SU-DHL-6 (cell line): ENCODE results near the gene SLC16A12.

ENCODE experiments used
- H2AFZ ChIP-seq: fragments of 200-600 bp; sonication (generic); 2 replicates; pipeline ENCODE4 v1.6.1; 2014; ENCODE audit warnings: low read depth, mild to moderate bottlenecking, moderate library complexity, mixed read lengths, antibody characterized with exemption, low read length; ENCODE audit not compliant: severe bottlenecking
- H3F3A ChIP-seq: fragments of 200-600 bp; shearing (Covaris generic); 2 replicates; pipeline ENCODE4 v1.6.0; 2016; ENCODE audit warnings: antibody characterized with exemption, mild to moderate bottlenecking; ENCODE audit not compliant: insufficient read depth
- H3K27ac ChIP-seq: fragments of 200-600 bp; sonication (generic); 2 replicates; pipeline ENCODE4 v1.5.1; 2016; ENCODE audit warnings: low read depth, mild to moderate bottlenecking, low read length, moderate library complexity, mixed read lengths
- H3K27me3 ChIP-seq: fragments of 200-600 bp; sonication (generic), shearing (Covaris generic); 2 replicates; pipeline ENCODE4 v1.6.0; 2014; ENCODE audit warnings: mild to moderate bottlenecking, low read length
- H3K36me3 ChIP-seq: fragments of 200-600 bp; sonication (generic); 2 replicates; pipeline ENCODE4 v1.6.1; 2014; ENCODE audit warnings: mild to moderate bottlenecking, low read length, mixed read lengths
- H3K4me2 ChIP-seq: fragments of 300-600, 200-600 bp; shearing (Covaris generic), sonication (generic); 2 replicates; pipeline ENCODE4 v1.6.0; 2014; ENCODE audit warnings: low read length, low read depth, mild to moderate bottlenecking; ENCODE audit not compliant: poor library complexity, severe bottlenecking
- H3K4me3 ChIP-seq: fragments of 200-600 bp; sonication (generic); 2 replicates; pipeline ENCODE4 v1.5.1; 2014; ENCODE audit warnings: antibody characterized with exemption, low read length, mild to moderate bottlenecking, mixed read lengths; ENCODE audit not compliant: insufficient read depth, poor library complexity, severe bottlenecking
- H3K79me2 ChIP-seq: fragments of 200-600 bp; sonication (generic); 2 replicates; pipeline ENCODE4 v1.6.1; 2014; ENCODE audit warnings: mild to moderate bottlenecking, low read length, moderate library complexity; ENCODE audit not compliant: insufficient read depth
- H3K9ac ChIP-seq: fragments of 200-600 bp; sonication (generic); 2 replicates; pipeline ENCODE4 v1.7.0; 2014; ENCODE audit warnings: mild to moderate bottlenecking, low read length
- H3K9me2 ChIP-seq: fragments of 200-600 bp; sonication (generic); replicated peaks from 2 replicates; pipeline ENCODE4 v1.6.1; 2014; ENCODE audit warnings: low read length; ENCODE audit not compliant: insufficient read depth
- H3K9me3 ChIP-seq: fragments of 200-600 bp; sonication (generic); 2 replicates; pipeline ENCODE4 v1.6.1; 2014; ENCODE audit warnings: low read length, mixed read lengths; ENCODE audit not compliant: insufficient read depth
- H4K20me1 ChIP-seq: fragments of 200-600 bp; sonication (generic); 2 replicates; pipeline ENCODE4 v1.6.1; 2014; ENCODE audit warnings: low read depth, mild to moderate bottlenecking, antibody characterized with exemption, low read length, moderate library complexity, mixed read lengths
- CTCF ChIP-seq: fragments of 200-600 bp; sonication (generic); IDR thresholded peaks from one replicate; pipeline ENCODE4 v1.5.1; 2017; ENCODE audit warnings: antibody characterized with exemption, mild to moderate bottlenecking, low read length, moderate library complexity; ENCODE audit not compliant: insufficient read depth, poor library complexity, severe bottlenecking
- EZH2phosphoT487 ChIP-seq: fragments of 200-600 bp; sonication (generic), shearing (Covaris generic); conservative IDR thresholded peaks from 2 replicates; pipeline ENCODE4 v1.6.1; 2018; ENCODE audit warnings: mild to moderate bottlenecking, antibody characterized with exemption, low read length, moderate library complexity, mixed read lengths

Gene SLC16A12

DNA sequence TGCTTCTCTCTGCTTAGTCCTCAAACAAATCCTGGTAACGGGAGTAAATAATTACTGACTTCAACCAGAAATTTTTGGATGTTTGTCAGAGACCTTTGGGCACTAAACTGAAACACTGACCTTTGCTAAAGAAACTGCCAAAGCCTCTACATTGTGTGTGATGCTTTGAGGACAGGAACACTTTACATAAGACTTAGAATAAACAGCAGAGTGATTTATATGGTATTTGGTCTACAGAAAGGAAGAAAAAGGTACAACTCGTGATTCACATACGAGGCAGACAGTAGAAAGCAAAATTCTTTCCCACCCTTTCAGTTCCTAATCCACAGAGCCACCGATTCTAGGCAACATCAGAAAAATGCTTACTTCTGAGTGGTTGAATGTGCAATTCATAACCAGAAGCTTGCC is 59.8 kb downstream of the SLC16A12 start:
- no peaks in the 10 kb centered on the region for H3K9me3 ChIP-seq
- H4K20me1 ChIP-seq, result no peaks in the 10 kb centered on the region
- H3K36me3 ChIP-seq, result no peaks in the 10 kb centered on the region
- no peak overlapping the region for H3K4me2 ChIP-seq
- no peak overlapping the region for H3K9ac ChIP-seq
- H3F3A ChIP-seq, result no peaks in the 10 kb centered on the region
- TF ChIP-seq CTCF (no peak), EZH2phosphoT487 (no peak)
- H3K27ac ChIP-seq, result no peak overlapping the region
- H3K9me2 ChIP-seq, result no peaks in the 10 kb centered on the region
- H3K27me3 ChIP-seq, result no peaks in the 10 kb centered on the region
- no peak overlapping the region for H3K4me3 ChIP-seq
- no peaks in the 10 kb centered on the region for H3K79me2 ChIP-seq
- no peak overlapping the region for H2AFZ ChIP-seq

DNA sequence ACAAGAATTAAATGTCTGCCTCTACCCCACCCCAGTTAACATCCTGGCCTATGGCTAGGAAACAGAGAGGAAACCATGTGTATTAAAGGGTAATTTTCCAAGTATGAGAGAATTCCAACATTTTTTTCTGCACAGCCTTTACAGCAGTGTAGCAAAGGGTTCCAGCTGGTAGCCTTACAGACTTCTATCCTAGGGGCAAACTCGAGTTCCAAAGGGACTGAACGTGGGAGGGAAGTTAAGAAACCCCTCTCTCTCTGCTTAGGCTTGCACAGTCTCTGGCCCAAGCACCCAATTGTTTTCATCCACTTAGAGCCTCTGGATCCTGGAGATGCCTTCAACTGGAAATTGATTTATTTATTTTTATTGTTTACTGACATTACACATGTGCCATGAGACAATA is 60.3 kb downstream of the SLC16A12 start:
- Histone ChIP-seq H3K79me2 (no peaks in the 10 kb centered on the region), H3K9me3 (no peaks in the 10 kb centered on the region), H3K27ac (no peak overlapping the region), H3K9me2 (no peaks in the 10 kb centered on the region), H3F3A (no peaks in the 10 kb centered on the region), H3K27me3 (no peaks in the 10 kb centered on the region), H3K9ac (no peak overlapping the region), H3K4me2 (no peak overlapping the region), H3K36me3 (no peaks in the 10 kb centered on the region), H2AFZ (no peak overlapping the region), H4K20me1 (no peaks in the 10 kb centered on the region), H3K4me3 (no peak overlapping the region)
- TF ChIP-seq CTCF (no peak), EZH2phosphoT487 (no peak)

- Histone ChIP-seq H3K9me2 (no peaks in the 10 kb centered on the region), H3K79me2 (no peaks in the 10 kb centered on the region), H3K36me3 (no peaks in the 10 kb centered on the region), H2AFZ (no peak overlapping the region), H4K20me1 (no peaks in the 10 kb centered on the region), H3K4me3 (no peak overlapping the region), H3F3A (no peaks in the 10 kb centered on the region), H3K27ac (no peak overlapping the region), H3K9ac (no peak overlapping the region), H3K27me3 (no peaks in the 10 kb centered on the region), H3K4me2 (no peak overlapping the region), H3K9me3 (no peaks in the 10 kb centered on the region)
- TF ChIP-seq CTCF (no peak), EZH2phosphoT487 (no peak)
These were observed 60.9 kb downstream of the SLC16A12 start for GRCh38 chr10:89474452-89474851.
